HG03066 (cell line): Measurements from ENCODE around the gene STX3.
"Not testable (repeated sequence)": the region's sequence is repeated elsewhere in the genome, so short reads cannot be mapped to it uniquely, and the experiment has no call there.

Experiments used
- ATAC-seq: cut with Tn5 transposase; IDR thresholded peaks from one replicate; pipeline ENCODE4 v1.9.1; 2021; ENCODE audit warnings: low read depth; ENCODE audit not compliant: unreplicated experiment

The STX3 gene

DNA sequence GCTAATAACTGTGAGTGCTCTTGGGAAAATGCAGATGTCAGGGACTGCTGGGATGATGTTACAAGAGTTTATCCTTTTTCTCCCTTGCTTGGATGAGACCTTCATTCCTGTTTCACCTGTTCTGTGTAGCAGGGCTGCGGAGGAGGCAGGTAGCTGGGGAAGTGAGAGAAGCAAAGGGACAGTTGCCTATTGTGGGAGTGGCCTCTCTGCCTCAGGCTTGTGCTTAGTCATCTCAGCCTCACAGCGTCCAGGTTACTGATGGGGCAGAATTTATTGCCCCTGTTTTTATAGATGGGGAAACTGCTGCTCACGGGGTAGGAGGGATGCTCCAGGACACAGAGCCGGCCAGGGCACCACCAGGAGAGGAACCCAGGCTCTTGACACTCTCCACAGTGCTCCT is 1.7 kb downstream of the STX3 start:
- no peak for ATAC-seq

DNA sequence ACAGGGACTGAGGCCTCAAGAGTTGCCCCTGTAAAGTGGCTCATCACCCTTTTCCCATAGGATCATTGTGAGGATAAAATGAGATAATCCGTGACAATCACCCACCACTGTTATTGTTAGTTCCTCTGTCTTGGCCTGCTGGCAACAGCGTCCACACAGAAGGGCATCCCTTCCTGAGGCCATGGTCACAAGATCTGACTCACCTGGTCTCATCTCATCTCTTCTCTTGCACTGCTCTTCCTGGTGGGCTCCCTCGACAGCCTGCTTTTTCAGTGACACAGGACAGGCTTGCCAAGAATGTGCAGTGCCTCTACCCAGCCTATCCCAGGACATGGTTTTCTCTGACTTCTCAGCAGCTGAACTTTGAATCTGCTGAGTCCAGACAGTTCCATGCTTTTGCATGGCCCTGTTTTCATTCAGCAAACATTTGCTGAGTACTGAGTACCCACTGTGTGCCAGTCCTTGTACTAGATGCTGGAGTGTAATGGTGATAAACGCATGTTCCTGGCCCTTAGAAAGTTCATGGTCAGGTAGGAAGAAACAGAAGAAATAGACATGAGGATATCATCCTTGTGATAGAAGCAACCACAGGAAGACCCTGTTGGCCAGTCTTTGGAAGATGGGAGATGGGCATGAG is 3.3 kb downstream of the STX3 start:
- ATAC-seq: no peak

DNA sequence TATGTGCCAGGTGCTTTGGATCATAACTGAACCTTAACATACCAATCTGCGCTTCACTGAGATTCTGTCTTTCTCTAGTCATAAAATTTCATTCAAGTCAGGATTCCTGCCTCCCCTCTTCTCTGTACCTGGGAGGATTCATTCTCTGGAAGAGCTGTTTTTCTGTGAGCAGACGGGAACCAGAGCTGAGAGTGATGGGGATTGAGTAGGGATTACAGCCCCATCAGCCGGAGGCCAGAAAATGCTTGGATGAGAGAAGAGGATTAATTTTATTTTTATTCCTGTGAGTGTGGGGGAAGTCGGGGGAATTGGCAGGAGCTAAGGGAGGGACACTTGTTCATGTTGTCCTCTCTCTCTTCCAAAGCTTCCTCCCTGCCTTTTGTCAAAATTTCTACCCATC is 4.7 kb downstream of the STX3 start:
- ATAC-seq: no peak

DNA sequence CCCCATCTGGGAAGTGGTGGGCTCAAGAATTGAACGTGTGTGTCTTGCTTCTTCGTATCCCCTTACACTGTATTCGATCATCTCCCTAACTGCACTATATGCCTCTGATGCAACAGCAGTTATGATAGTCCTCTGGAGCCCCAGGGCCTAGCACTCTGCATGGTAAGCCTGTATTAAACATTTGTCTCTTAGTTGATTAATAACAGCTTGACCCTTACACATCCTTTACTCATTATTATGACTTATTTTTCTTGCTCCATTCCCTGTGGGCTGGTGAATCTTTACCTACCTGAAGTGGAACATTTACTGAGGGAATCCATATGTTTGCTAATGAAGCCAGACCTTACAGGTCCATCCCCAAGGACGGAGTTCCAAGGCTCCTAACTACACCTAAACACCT is 5.6 kb downstream of the STX3 start:
- no peak for ATAC-seq

DNA sequence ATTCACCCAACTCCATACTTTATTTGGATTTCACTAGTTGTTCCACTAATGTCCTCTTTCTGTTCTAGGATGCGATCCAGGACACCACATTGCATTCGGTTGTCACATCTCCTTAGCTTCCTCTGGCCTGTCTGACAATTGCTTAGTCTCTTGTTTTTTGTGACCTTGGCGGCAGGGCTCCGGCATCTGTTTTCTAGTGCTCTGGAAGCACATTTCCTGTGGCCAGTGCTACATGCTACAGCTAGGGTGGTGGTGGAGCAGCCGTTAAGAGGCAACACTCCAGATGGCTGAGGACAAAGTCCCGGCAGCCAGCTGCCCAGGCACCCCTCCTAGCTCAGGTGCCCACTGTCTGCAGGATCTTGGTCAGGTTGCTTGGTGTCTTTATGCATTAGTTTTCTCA is 6.8 kb downstream of the STX3 start:
- no peak for ATAC-seq

DNA sequence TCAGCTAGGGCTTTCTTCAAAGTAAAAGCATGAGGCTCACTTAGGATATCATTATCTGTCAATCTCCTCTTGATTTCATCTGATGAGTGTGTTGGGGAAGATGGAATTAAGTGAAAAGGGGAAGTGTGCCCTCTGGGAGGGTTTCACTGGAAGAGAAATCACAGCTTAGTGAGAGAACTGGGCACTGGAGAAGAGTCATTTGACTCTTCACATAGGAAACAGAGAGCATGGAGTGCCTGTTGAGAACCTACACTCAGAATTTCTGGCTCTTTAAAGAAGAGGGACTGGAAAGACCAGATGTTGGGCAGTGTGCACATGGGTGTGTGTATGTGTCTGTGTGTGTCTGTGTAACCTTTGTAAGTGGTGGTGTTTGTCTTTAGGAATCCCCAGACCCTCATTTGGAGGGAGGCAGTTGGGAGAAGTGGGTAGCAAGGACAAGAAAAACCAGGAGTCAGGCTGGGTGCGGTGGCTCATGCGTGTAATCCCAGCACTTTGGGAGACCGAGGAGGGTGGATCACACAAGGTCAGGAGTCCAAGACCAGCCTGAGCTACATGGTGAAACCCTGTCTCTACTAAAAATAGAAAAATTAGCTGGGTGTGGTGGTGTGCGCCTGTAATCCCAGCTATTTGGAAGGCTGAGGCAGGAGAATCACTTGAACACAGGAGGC is 10.0 kb downstream of the STX3 start:
- ATAC-seq: no peak

DNA sequence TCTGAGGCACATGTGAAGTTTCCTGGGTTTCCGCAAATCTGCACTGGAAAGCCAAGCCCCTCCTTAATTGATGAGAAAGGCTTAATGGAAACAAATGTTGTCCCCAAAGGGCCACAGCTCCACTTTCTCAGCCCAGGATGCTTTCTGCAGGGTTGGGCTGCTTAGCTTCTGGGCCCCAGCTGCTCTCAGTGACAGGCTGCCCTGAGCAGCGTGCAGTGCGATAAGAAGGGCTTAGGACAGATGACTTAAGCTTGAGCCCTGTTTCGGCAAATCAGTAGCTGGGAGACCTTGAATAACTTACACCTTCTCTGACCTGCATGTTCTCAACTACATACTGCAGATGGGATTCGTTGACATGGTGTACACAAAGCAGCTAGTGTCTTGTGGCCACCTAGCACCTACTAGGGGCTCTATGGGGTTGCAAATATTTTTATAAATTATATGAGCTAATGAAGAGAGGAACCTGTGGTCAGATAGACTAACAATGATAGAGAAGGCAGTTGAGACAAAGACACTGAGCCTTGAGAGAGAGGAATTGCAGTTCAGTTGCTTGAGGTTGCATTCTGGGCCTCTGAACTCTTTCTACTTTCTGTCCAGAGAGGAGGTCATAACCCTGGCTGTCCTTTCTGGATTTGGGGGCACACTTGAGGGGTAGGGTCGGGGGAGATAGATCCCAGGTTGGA is 11.5 kb downstream of the STX3 start:
- no peak for ATAC-seq

DNA sequence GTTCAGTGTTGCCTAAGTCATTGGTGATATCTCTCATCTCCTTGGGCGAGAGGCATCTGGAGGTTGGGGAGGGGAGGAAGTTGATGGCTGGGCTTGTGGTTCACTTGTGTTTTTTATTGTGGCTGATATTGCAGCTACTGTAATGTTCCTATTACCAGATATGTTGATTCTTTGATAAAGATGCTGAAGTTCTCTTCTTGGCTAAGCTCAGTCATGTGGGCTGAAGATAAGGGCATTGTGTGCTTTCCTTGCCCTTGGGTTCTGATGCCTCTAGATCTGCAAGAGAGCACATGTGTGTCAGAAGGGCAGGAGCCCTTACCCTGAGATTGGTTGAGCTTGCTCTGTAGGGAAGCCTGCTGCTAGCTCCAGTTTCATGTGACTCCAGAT is 12.0 kb downstream of the STX3 start:
- ATAC-seq: no peak

DNA sequence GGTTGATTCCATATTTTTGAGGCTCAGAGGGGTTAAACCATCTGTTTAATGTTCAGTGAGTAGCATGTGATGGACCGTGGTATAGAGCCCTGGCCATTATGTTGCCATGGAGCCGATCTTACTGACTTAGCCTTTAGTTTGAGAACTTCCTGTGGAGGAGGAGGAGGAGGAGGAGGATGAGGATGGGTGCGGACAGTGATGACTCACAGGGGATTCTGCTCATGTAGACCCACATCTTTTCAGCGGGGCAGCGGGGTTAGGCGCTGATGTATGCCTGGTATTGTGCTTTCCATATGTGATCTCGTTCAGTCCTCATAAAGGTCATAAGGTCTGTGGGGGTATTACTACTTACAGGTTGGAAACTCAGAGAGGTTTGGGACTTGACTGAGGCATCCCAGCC is 13.9 kb downstream of the STX3 start:
- ATAC-seq: no peak

DNA sequence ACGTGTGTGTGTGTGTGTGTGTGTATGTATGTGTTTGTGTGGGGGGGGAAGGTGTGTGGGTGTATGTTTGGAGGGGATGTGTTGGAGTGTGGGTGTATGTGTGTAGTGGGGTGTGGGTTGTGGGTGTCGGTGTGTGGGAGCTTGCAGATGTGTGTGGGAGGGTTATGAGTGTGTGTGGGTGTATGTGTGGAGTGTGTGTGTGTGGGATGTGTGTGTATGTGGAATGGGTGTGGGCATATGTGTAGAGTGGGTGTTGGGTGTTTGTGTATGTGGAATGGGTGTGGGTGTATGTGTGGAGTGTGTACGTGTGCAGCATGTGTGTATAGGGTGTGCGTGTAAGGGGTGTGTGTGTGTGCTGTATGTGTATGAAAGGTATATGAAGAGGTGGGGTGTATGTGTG is 14.7 kb downstream of the STX3 start:
- ATAC-seq: no peak

DNA sequence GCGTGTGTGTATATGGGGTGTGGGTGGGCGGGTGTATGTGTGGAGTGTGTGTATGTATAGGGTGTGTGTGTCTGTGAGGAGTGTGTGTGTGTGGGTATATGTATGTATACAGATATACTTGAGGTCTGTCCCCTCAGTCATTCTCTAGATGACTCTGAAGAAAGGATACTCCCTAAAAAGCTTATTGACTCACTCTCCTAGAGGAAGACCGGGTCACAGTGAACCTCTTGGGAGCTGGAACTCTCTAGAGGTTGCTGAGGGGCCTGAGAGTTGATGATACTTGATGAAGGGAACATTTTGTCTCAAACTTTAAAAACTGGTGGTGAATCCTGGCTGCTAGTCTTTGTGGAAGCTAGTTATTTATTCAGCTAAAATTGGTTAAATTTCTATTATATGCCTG is 15.1 kb downstream of the STX3 start:
- ATAC-seq: no peak

DNA sequence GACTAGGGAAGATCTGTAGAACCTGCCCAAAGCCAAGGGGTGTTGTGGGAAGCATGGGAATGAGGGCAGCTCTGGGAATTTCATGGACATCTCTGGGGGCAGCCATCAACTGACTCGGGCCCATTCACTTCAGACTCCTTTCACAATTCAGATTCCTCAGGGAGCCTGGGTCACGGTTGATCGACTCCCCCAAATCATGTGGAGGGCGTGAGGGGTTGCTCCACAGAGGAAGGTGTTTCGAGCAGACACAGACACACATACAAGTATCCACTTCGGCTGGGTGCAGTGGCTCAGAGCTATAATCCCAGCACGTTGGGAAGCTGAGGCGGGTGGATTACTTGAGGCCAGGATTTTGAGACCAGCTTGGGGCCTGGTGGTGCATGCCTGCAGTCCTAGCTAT is 15.7 kb downstream of the STX3 start:
- no peak for ATAC-seq

DNA sequence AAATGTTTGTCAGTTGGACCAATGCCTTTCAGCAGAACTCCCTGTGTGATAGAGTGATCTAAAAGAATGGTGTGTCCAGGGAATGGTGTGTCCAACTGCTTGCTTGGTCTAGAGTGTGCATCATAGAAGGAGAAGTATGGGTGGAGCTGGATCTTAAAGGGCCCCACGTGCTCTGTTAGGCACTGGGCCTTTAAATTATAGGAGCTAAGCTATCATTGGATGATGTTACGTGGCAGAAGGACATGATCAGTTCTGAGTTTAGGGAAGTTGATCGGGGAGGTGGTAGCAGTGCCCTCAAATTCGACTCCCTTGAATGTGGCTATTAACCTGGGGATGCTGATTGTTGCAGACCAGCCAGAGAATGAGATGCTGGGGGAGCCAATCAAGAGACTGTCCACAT is 16.4 kb downstream of the STX3 start:
- ATAC-seq: no peak

DNA sequence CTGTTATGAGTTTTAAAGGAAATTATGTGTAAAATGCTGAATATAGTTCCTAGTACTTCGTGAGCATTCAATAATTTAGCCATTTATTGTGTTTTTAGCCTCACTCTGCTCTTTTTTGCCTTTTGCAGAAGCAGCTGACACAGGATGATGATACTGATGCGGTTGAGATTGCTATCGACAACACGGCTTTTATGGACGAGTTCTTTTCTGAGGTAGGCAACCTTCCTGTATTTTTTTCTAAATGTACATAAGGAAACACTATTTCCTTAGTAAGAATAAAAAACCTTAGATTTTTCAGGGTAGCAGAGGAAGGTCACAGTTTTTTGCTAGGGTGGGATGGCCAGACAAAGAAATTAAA is 17.9 kb downstream of the STX3 start:
- no peak for ATAC-seq

DNA sequence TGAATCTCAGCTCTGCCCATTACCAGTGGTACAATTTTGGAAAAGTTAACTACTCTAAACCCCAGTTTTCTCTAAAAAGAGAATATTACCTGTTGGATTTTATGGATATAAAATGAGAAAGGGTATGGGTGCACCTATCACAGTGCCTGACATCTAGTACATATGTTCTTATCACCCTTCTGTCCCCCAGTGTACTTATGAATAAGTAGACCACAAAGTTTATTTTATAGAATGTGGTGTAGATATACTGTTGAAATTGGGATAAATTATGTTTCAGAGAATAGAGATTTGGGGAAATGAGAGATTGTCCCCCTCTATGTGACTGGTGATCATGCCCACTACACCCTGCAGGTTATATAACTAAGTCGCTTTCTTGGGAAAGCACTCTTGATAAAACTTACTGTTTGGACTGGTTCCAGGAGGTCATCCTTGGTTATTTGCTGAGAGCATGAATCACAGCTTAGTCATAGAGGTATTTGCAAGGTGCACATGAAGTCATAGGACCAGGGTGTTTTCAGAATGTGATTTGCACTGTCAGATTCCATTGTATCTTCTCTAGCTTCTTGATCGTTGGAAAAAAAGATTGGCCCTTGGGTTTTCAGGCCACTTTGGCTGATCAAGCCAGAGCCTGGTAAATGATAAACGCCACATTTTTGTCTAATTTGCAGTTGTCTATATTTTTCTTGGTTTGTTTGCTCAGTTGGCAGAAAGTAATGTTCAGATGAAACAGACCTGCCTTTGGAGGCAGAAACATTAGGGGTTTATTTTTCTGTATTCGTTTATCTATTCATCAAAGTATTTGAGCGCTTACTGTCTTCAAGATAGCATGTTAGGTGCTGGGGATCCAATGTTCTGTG is 21.3 kb downstream of the STX3 start:
- ATAC-seq: no peak

DNA sequence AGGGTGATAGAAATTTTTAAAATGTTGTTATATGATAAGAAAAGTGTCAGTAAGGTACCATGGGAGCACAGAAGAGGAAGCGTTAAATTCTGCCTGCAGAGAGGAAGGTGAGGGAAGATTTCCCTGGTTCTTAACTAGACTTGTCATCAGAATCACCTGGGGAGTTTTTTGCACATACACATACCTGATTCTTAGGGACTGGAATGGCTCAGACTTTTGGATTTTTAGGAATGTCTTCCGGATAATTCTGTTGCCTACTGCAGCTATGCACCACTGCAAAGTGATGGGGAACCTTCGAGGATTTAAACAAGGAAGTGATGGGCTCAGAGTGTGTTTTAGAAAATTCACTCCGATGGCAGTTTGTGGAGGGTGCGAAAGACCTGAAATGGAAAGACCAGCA is 21.9 kb downstream of the STX3 start:
- ATAC-seq: no peak

DNA sequence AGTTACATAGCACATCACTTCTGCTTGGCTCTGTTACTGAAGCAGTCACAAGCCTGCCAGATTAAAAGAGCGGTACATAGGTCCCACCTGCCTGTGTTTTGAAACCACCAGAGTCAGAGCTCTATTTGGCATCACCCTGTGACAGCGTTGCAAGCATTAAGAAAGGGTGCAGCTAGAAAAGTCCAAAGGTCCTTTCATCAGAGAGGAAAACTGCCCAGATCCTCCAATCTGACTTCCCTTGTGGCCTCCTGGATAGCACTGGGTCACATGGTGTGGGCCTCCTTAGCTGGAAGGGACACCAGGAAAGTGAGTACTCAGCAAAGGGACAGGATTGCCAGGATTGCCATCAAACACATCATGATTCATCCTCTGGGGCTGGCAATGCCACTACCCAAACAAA is 22.9 kb downstream of the STX3 start:
- no peak for ATAC-seq

DNA sequence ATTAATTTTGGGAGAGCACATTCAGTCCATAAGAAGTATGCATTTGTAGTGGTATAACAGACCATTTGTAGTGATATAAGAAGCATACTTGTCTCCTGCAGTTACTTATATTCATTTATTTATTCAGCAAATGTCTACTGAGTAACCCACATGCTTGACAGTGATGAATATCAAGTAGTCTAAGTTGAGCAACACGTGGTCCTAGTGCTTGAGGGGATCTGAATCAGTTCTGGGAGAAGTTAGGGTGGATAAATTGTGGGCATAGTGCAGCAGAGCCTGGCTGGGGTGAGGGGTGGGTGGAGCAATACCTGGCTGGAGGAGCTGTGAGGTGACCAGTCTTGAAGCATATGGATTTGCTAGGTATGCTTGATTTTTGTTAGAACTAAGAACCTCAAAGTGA is 24.3 kb downstream of the STX3 start:
- ATAC-seq: no peak

DNA sequence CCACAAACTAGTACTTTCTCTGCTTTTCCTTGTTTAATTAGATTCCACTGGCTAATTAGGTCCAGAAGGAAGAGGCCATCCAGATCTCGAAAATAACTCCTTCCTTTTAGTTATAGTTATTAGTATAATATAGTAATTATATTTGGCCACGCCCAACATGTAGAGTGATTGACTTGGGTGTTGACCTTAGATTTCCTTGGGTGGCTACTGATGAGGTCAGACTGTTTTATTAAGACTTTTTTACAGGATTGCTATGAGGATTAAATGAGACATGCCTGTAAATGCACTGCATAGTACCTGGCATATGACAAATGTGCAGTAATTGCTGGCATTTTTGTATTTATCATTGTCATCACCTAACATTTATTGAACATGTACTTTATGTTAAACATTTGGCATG is 26.9 kb downstream of the STX3 start:
- ATAC-seq: no peak

DNA sequence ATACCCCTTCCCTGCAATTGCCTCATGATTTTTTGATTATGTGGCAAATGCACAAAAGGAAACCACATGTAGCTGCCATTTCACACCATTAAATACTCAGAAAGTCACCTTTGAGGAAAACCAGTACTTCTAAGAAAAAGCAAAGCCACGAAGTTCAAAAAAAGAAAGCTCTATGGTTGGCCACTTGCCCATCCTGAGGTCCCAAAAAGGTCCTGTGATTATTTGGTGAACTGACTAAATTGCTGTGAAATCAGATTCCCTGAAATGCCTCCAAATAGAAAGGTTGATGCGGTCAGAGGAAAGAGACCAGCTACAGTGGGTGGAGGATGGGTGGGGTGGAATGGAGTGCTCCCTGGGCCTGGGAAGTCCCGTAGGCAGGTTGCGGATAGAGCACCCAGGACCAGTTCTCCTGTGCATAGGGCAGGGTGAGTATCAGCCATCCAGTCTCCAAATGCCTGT is 28.5 kb downstream of the STX3 start:
- no peak for ATAC-seq

DNA sequence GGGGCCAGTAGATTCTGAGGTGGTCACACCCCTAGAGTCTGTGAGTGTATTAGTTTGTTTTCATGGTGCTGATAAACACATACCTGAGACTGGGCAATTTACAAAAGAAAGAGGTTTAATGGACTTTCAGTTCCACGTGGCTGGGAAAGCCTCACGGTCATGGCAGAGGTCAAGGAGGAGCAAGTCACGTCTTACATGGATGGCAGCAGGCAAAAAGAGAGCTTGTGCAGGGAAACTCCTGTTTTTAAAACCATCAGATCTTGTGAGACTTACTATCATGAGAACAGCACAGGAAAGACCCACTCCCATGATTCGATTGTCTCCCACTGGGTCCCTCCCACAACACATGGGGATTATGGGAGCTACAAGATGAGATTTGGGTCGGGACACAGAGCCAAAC is 29.3 kb downstream of the STX3 start:
- not testable (repeated sequence) for ATAC-seq
